Breast epithelium (tissue), 3 donors: ENCODE data around the gene HIVEP3.

Source experiments
- CTCF ChIP-seq, 3 donors: fragments of 450-650 bp; IDR thresholded peaks; one replicate each; pipeline ENCODE4 v1.5.1; 2016 to 2017; ENCODE audit warnings: antibody characterized with exemption in 3 of 3, mild to moderate bottlenecking in 3 of 3, moderate library complexity in 3 of 3
- POLR2A ChIP-seq: fragments of 450-650 bp; IDR thresholded peaks from one replicate; pipeline ENCODE4 v1.6.1; 2016; ENCODE audit warnings: antibody characterized with exemption, mild to moderate bottlenecking, moderate library complexity

- TF ChIP-seq CTCF (IDR thresholded peaks at IDR 0.05) (no peak), POLR2A (no peak)
Measured at GRCh38 chr1:41844781-41845272, 73.9 kb downstream of the HIVEP3 start.
